Mesendoderm (in vitro differentiated cells): Measurements from ENCODE around the gene ZNF597.

Experiments
- DNase-seq: peaks from one replicate; pipeline ENCODE4 v3.0.0; 2013
- H2AK5ac ChIP-seq: 2 replicates; pipeline ENCODE4 v1.6.1; 2013; ENCODE audit warnings: low read length, inconsistent platforms
- H2BK120ac ChIP-seq: 2 replicates; pipeline ENCODE4 v1.6.1; 2013; ENCODE audit warnings: low read depth, mild to moderate bottlenecking, low read length, moderate library complexity, mixed read lengths
- H2BK15ac ChIP-seq: replicated peaks from 2 replicates; pipeline ENCODE4 v1.6.1; 2013; ENCODE audit warnings: low read depth, mild to moderate bottlenecking, moderate library complexity
- H2BK5ac ChIP-seq: 2 replicates; pipeline ENCODE4 v1.6.1; 2013; ENCODE audit warnings: low read length, inconsistent platforms
- H3K18ac ChIP-seq: 2 replicates; pipeline ENCODE4 v1.6.1; 2013; ENCODE audit warnings: mild to moderate bottlenecking, low read length, mixed read lengths
- H3K23ac ChIP-seq: one replicate; pipeline ENCODE4 v1.6.1; 2013; ENCODE audit warnings: low read length
- H3K27ac ChIP-seq: 2 replicates; pipeline ENCODE4 v1.5.1; 2013; ENCODE audit warnings: low read depth, mild to moderate bottlenecking, inconsistent platforms, low read length, moderate library complexity
- H3K27me3 ChIP-seq: 2 replicates; pipeline ENCODE4 v1.6.1; 2013; ENCODE audit warnings: low read length, control low read depth, mild to moderate bottlenecking, inconsistent platforms; ENCODE audit not compliant: insufficient read depth, poor library complexity
- H3K36me3 ChIP-seq: 2 replicates; pipeline ENCODE4 v1.6.1; 2013; ENCODE audit warnings: low read length, inconsistent platforms; ENCODE audit not compliant: control insufficient read depth, insufficient read depth
- H3K4ac ChIP-seq: one replicate; pipeline ENCODE4 v1.6.1; 2013; ENCODE audit warnings: low read depth, mild to moderate bottlenecking, low read length, moderate library complexity
- H3K4me1 ChIP-seq: 2 replicates; pipeline ENCODE4 v1.6.1; 2013; ENCODE audit warnings: low read depth, low read length, inconsistent platforms; ENCODE audit not compliant: control insufficient read depth
- H3K4me2 ChIP-seq: 2 replicates; pipeline ENCODE4 v1.6.1; 2013; ENCODE audit warnings: low read length
- H3K4me3 ChIP-seq: 2 replicates; pipeline ENCODE4 v1.5.1; 2013; ENCODE audit warnings: mild to moderate bottlenecking, low read length
- H3K56ac ChIP-seq: one replicate; pipeline ENCODE4 v1.6.1; 2013; ENCODE audit warnings: low read length
- H3K79me1 ChIP-seq: 2 replicates; pipeline ENCODE4 v1.6.1; 2013; ENCODE audit warnings: low read length, inconsistent platforms
- H3K79me2 ChIP-seq: 2 replicates; pipeline ENCODE4 v1.6.1; 2013; ENCODE audit warnings: mild to moderate bottlenecking, low read length; ENCODE audit not compliant: control insufficient read depth, insufficient read depth
- H3K9ac ChIP-seq: 2 replicates; pipeline ENCODE4 v1.6.1; 2013; ENCODE audit warnings: low read length, inconsistent platforms
- H4K5ac ChIP-seq: one replicate; pipeline ENCODE4 v1.6.1; 2013; ENCODE audit warnings: low read length
- H4K8ac ChIP-seq: one replicate; pipeline ENCODE4 v1.6.1; 2013; ENCODE audit warnings: low read depth, mild to moderate bottlenecking, control low read depth, low read length, moderate library complexity
- WGBS: extraction: QIAGEN DNeasy Blood & Tissue Kit; methylation state at CpG from one replicate; pipeline ENCODE4 v1.1.7; 2013; ENCODE audit warnings: low lambda C conversion rate, missing lambda C conversion rate; ENCODE audit not compliant: insufficient coverage; ENCODE audit errors: extremely low coverage; 5-methylcytosine and 5-hydroxymethylcytosine counted together

Gene ZNF597

DNA sequence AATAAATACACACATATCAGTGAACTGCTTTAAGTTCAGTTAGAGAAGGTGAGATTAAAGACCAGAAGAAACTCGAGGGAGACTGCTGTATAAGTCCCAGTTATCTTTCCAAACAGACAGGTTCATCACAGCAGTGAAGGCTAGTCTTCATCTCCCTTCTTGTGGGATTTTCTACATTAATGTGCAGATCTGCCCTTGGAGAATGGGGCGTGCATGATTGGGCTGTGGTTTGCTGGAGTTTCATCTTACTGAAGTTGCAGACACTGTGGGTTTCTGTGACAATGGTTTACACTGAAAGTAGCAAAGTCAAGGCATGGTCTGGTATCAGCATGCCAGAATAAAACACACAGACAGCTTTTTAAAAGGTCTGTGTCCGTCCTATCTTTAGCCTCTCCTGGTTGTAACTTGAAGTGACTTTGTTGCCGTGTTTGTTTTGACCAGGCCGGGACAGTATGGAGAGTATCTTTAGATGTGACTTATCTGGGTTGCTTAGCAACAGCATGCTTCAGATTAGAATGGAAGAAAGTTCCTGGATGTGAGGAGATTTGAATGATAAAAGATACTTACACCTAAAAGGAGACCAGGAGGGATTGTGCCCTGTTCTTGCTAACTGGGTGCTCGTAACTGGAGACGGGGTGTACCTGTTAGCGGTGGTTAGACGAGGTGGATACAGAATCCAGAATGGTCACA, 16.2 kb upstream of the ZNF597 start:
- H3K4ac ChIP-seq, result no peak overlapping the region
- no peak overlapping the region for H2BK5ac ChIP-seq
- peaks cover 12% of the 10 kb centered on the region for H3K4me1 ChIP-seq
- no peak overlapping the region for H4K5ac ChIP-seq
- H3K27ac ChIP-seq, result no peak overlapping the region
- H3K4me3 ChIP-seq, result no peak overlapping the region
- H3K23ac ChIP-seq, result no peak overlapping the region
- peak overlapping the region; percentile 86 for H3K4me2 ChIP-seq
- H3K27me3 ChIP-seq, result no peaks in the 10 kb centered on the region
- WGBS, result no CpG with 5 or more reads among the region's 9 CpGs
- no peak overlapping the region for H2BK15ac ChIP-seq
- peak; percentile 95 for DNase-seq
- no peak overlapping the region for H3K18ac ChIP-seq
- H3K9ac ChIP-seq, result no peak overlapping the region
- H3K79me2 ChIP-seq, result peaks cover 57% of the 10 kb centered on the region
- peak overlapping the region; percentile 4 for H3K56ac ChIP-seq
- no peak overlapping the region for H2BK120ac ChIP-seq
- H3K79me1 ChIP-seq, result peaks cover 14% of the 10 kb centered on the region
- H4K8ac ChIP-seq, result no peak overlapping the region
- no peaks in the 10 kb centered on the region for H3K36me3 ChIP-seq
- H2AK5ac ChIP-seq, result no peak overlapping the region

DNA sequence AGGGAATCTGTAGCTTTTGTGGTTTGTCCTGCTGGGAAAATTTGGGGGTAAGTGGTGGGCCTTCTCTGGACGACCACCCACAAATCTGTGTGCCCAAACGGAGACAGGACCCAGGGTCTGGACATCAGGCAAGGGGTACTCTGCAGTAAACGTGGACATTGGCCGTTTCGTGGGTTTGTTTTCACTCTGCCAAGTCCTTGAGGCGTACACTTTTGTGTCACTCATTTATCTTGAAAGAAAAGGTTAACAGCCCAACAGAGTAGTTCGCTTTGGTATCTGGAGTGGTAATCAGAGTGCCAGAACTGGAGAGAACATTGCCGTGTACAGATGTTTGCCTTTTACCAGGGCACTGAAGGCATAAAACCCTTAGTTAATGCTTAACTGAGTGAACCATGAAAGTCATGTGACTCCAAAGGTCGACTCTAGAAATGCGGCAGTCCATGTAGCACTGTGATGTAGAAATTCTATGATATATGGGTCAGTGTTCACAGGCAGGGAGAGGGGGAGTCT, 15.6 kb upstream of the ZNF597 start:
- no peak for DNase-seq
- WGBS, result no CpG with 5 or more reads among the region's 10 CpGs

DNA sequence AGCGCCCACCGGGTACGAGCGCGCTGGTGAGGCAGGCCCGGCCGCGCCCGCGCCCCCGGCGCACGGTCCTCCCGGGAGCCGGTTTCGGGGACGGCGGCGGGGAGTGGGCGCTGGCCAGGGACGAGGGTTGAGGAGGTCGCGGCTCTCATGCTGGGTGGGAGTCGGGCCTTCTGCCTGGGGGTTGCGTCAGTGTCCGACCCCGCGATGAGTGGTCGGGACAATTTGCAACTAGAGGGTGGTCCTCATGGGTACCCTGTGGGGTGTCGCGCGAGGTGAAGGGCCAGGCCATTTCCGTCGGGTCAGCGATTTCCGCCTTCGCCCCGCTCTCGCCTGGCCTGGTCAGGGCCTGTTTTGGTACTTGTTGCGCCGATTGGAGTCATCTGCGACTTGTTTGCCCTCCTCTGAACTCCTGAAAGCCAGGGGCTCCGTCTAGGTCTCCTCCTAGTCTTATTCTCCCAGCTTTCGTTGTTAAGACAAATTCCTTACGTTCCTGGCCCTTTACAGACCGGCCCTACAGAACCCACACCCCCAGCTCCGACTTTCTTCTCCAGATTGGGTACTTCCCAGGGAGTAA, 15.1 kb upstream of the ZNF597 start:
- Histone ChIP-seq H4K8ac (no peak overlapping the region), H3K4me2 (peak overlapping the region; percentile 86), H2BK15ac (no peak overlapping the region), H2BK5ac (peak overlapping the region; percentile 64), H3K9ac (peak overlapping the region; percentile 97), H3K23ac (peak overlapping the region; percentile 11), H3K4ac (peak overlapping the region; percentile 81), H3K4me3 (peak overlapping the region; percentile 91), H3K18ac (peak overlapping the region; percentile 90), H2AK5ac (no peak overlapping the region), H3K4me1 (peaks cover 12% of the 10 kb centered on the region), H3K79me1 (peaks cover 14% of the 10 kb centered on the region), H3K79me2 (peaks cover 46% of the 10 kb centered on the region), H3K36me3 (no peaks in the 10 kb centered on the region), H4K5ac (peak overlapping the region; percentile 64), H3K56ac (peak overlapping the region; percentile 97), H2BK120ac (no peak overlapping the region), H3K27ac (peak overlapping the region; percentile 93), H3K27me3 (no peaks in the 10 kb centered on the region)
- WGBS, result no CpG with 5 or more reads among the region's 47 CpGs
- DNase-seq, result peak; percentile 82

More for the DNA sequence above, 15.6 kb upstream of the ZNF597 start:
- Histone ChIP-seq H3K79me2 (peaks cover 51% of the 10 kb centered on the region), H3K27me3 (no peaks in the 10 kb centered on the region), H3K4me1 (peaks cover 12% of the 10 kb centered on the region), H3K79me1 (peaks cover 14% of the 10 kb centered on the region), H3K27ac (peak overlapping the region; percentile 93), H3K56ac (peak overlapping the region; percentile 97), H3K4me3 (peak overlapping the region; percentile 91), H3K23ac (peak overlapping the region; percentile 11), H3K18ac (peak overlapping the region; percentile 90), H4K5ac (no peak overlapping the region), H2AK5ac (peak overlapping the region; percentile 29), H3K36me3 (no peaks in the 10 kb centered on the region), H3K4ac (peak overlapping the region; percentile 58), H3K9ac (peak overlapping the region; percentile 97), H2BK5ac (peak overlapping the region; percentile 64), H3K4me2 (peak overlapping the region; percentile 86), H4K8ac (no peak overlapping the region), H2BK120ac (no peak overlapping the region), H2BK15ac (no peak overlapping the region)

DNA sequence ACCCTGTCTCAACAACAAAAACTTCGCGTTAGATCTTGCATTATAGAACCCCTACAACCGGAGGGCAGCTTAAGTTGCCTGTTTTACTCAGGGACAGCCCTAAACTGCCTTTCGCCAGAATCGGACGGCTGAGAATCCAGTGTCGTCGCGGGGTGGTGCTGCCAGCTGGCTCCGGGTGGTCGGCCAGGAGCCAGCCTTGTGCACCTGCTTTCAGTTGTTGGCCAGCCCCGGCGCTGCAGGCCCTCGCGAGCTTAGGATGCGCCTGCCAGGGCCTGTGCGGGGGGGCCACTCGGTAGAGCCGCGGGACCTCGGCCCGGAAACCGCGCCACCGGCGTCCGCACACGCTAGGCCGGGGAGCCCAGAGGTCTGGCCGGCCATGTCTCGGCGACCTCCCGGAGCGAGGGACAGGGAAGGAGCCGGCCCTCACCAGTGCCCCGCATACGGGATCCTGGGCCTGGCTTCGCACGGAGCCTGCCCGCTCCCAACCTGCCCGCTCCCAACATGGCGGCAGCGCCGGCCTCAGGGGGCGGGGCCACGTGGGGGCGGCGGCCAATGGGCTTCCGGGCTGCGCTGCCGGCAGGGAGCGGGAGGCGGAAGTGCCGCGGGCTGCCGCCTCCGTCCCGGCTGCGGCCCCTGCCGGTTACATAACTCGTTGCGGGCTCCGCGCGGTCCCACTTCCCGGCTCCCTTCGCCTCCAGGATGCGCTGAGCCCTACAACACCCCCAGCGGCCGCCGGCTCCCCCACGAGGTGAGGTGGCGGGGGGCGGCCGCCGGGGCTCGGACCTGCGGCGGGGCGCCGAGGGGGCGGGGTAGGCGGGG, 14.3 kb upstream of the ZNF597 start:
- peak overlapping the region; percentile 90 for H3K18ac ChIP-seq
- H3K4me3 ChIP-seq, result peak overlapping the region; percentile 50
- H2BK15ac ChIP-seq, result no peak overlapping the region
- peak overlapping the region; percentile 81 for H2BK5ac ChIP-seq
- peak; percentile 95 for DNase-seq
- peak overlapping the region; percentile 93 for H3K27ac ChIP-seq
- WGBS, result no CpG with 5 or more reads among the region's 83 CpGs
- peaks cover 40% of the 10 kb centered on the region for H3K79me2 ChIP-seq
- peaks cover 13% of the 10 kb centered on the region for H3K79me1 ChIP-seq
- no peak overlapping the region for H2AK5ac ChIP-seq
- no peaks in the 10 kb centered on the region for H3K27me3 ChIP-seq
- no peak overlapping the region for H4K8ac ChIP-seq
- peak overlapping the region; percentile 81 for H3K4ac ChIP-seq
- H2BK120ac ChIP-seq, result no peak overlapping the region
- no peak overlapping the region for H4K5ac ChIP-seq
- H3K4me1 ChIP-seq, result peaks cover 12% of the 10 kb centered on the region
- H3K56ac ChIP-seq, result peak overlapping the region; percentile 97
- no peaks in the 10 kb centered on the region for H3K36me3 ChIP-seq
- no peak overlapping the region for H3K23ac ChIP-seq
- peak overlapping the region; percentile 97 for H3K9ac ChIP-seq
- peak overlapping the region; percentile 27 for H3K4me2 ChIP-seq

DNA sequence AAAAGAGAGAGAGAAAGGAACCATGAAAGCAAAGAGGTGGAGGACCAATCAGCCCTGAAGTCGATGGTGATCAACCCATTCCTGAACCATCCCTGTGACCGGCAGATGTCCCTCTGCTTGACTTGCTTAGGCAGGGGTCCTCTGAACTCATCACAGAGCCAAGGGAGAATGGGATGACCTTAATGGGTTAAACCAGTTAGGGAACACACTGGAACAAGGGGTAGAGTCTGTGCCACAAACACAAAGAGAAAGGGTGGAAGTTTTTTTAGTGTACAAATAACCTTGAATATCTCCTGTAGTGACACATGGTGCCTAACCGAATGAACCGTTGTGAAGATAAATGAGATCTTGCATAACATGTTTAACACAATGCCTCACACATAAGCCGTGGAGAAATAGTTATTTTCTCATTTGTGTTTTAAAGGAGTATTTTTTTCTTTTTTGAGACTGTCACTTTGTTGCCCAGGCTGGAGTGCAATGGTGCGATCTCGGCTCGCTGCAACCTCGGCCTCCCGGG, 11.4 kb upstream of the ZNF597 start:
- no peak overlapping the region for H2BK5ac ChIP-seq
- no peaks in the 10 kb centered on the region for H3K36me3 ChIP-seq
- peaks cover 14% of the 10 kb centered on the region for H3K79me2 ChIP-seq
- H2BK120ac ChIP-seq, result no peak overlapping the region
- H3K9ac ChIP-seq, result no peak overlapping the region
- H4K5ac ChIP-seq, result no peak overlapping the region
- H3K27me3 ChIP-seq, result no peaks in the 10 kb centered on the region
- no peak overlapping the region for H3K4me3 ChIP-seq
- no peak overlapping the region for H2BK15ac ChIP-seq
- no peak overlapping the region for H3K27ac ChIP-seq
- peaks cover 6% of the 10 kb centered on the region for H3K4me1 ChIP-seq
- no peak overlapping the region for H4K8ac ChIP-seq
- no CpG with 5 or more reads among the region's 10 CpGs for WGBS
- no peak overlapping the region for H3K23ac ChIP-seq
- H3K18ac ChIP-seq, result no peak overlapping the region
- no peak overlapping the region for H3K4ac ChIP-seq
- no peak overlapping the region for H3K56ac ChIP-seq
- H3K79me1 ChIP-seq, result peaks cover 6% of the 10 kb centered on the region
- H3K4me2 ChIP-seq, result no peak overlapping the region
- H2AK5ac ChIP-seq, result no peak overlapping the region
- DNase-seq, result no peak
